K562 (cell line): ENCODE results near the gene XIRP1. TPM values are rescaled to one million over a fixed set of nuclear protein-coding genes. Genes with fewer than 3 reads are reported as not detected.

Source experiments
- ATF3 ChIP-seq, 2 experiments: fragments of 450-650 bp in 1 of 2; sonication (generic) in 1 of 2; formaldehyde crosslinking in 1 of 2; IDR thresholded peaks in 1 of 2; conservative IDR thresholded peaks in 1 of 2; 2 replicates each; pipeline versions ENCODE4 v1.6.1 to v1.8.1; 2016 to 2023; ENCODE audit warnings: mild to moderate bottlenecking in 2 of 2, moderate library complexity in 2 of 2, inconsistent platforms in 1 of 2, missing genetic modification reagents in 1 of 2
- BCOR ChIP-seq: fragments of 450-650 bp; IDR thresholded peaks from 2 replicates; pipeline ENCODE4 v1.6.1; 2016
- KDM1A ChIP-seq, 2 experiments: fragments of 450-650 bp; IDR thresholded peaks; 2 replicates each; pipeline ENCODE4 v1.6.1; 2016; ENCODE audit warnings: mild to moderate bottlenecking in 2 of 2
- MAZ ChIP-seq, 2 experiments: fragments of 450-650 bp in 1 of 2; sonication (generic) in 1 of 2; formaldehyde crosslinking; IDR thresholded peaks in 1 of 2; conservative IDR thresholded peaks in 1 of 2; 2 replicates each; pipeline versions ENCODE4 v1.4.0 to v1.5.0; 2020; ENCODE audit warnings: mild to moderate bottlenecking in 1 of 2, missing genetic modification reagents in 1 of 2
- MYC ChIP-seq, 2 experiments: fragments of 250-450 bp in 1 of 2; sonication (Bioruptor Pico) in 1 of 2; IDR thresholded peaks; 2 replicates each; pipeline versions ENCODE4 v1.5.1 to v1.6.1; 2012 to 2021; ENCODE audit warnings: low read depth in 2 of 2, borderline replicate concordance in 1 of 2, improper control_type of control experiment in 1 of 2, low read length in 1 of 2, mild to moderate bottlenecking in 1 of 2, moderate library complexity in 1 of 2
- RBM14 ChIP-seq: fragments of 200-400 bp; formaldehyde crosslinking; IDR thresholded peaks from 2 replicates; pipeline ENCODE4 v1.6.1; 2018; ENCODE audit warnings: low read depth, mild to moderate bottlenecking, low read length, moderate library complexity, borderline replicate concordance; ENCODE audit not compliant: insufficient read depth
- RFX5 ChIP-seq: IDR thresholded peaks from 2 replicates; pipeline ENCODE4 v1.6.1; 2011; ENCODE audit warnings: low read depth, mild to moderate bottlenecking, improper control_type of control experiment, low read length
- RHOXF2B ChIP-seq: fragments of 250-450 bp; sonication (Bioruptor Pico); conservative IDR thresholded peaks from 2 replicates; pipeline ENCODE4 v1.5.1; 2021
- USF1 ChIP-seq: sonication (generic); formaldehyde crosslinking; IDR thresholded peaks from 2 replicates; pipeline ENCODE4 v1.9.0; 2022; ENCODE audit warnings: mild to moderate bottlenecking, missing genetic modification reagents
- YY1 ChIP-seq, 3 experiments: IDR thresholded peaks; 2 replicates each; pipeline ENCODE4 v1.6.1; 2011; ENCODE audit warnings: low read length in 2 of 3, mild to moderate bottlenecking in 2 of 3, moderate library complexity in 2 of 3, borderline replicate concordance in 1 of 3, control low read depth in 1 of 3, low read depth in 1 of 3; ENCODE audit not compliant: insufficient read depth in 3 of 3, insufficient replicate concordance in 2 of 3, control insufficient read depth in 1 of 3, insufficient read length in 1 of 3; ENCODE audit errors: extremely low read depth in 1 of 3
- ZEB2 ChIP-seq: fragments of 450-650 bp; IDR thresholded peaks from 2 replicates; pipeline ENCODE4 v1.6.1; 2016
- ZFP36 ChIP-seq: fragments of 150-350 bp; IDR thresholded peaks from 2 replicates; pipeline ENCODE4 v1.6.1; 2018; ENCODE audit warnings: low read length, low read depth; ENCODE audit not compliant: partially characterized antibody
- ZHX1 ChIP-seq: fragments of 150-350 bp; conservative IDR thresholded peaks from 2 replicates; pipeline ENCODE4 v1.6.1; 2014; ENCODE audit warnings: low read length
- ZKSCAN3 ChIP-seq: fragments of 250-450 bp; sonication (Bioruptor Pico); IDR thresholded peaks from 2 replicates; pipeline ENCODE4 v1.4.0; 2020
- ZNF146 ChIP-seq: IDR thresholded peaks from one replicate; pipeline ENCODE4 v1.6.1; 2018; ENCODE audit warnings: missing compliant biosample characterization; ENCODE audit not compliant: unreplicated experiment
- ZNF316 ChIP-seq: fragments of 450-650 bp; IDR thresholded peaks from 2 replicates; pipeline ENCODE4 v1.6.1; 2016
- ZNF592 ChIP-seq: fragments of 450-650 bp; IDR thresholded peaks from 2 replicates; pipeline ENCODE4 v1.6.1; 2017; ENCODE audit warnings: antibody characterized with exemption, mild to moderate bottlenecking
- polyA plus RNA-seq, 8 experiments: library from polyadenylated mRNA; depleted of rRNA in 4 of 8; stranded (reverse) in 5 of 8; unstranded in 3 of 8; fragments of >200 nt; fragmentation: Nextera tagmentation in 2 of 8; fragmentation: Illumina TruSeq in 1 of 8; extraction: Ambion mirVana in 2 of 8; extraction: Trizol in 1 of 8; gene quantifications; 2 replicates each; pipeline versions ENCODE4 v1.2.1 to v1.2.3, GENCODE V29; 2011 to 2014; ENCODE audit warnings: inconsistent platforms in 1 of 8, missing spikeins in 1 of 8
- total RNA-seq, 7 experiments: library from RNA; depleted of rRNA in 6 of 7; stranded (reverse); fragments of >200 nt in 6 of 7; fragmentation: Illumina TruSeq in 2 of 7; extraction: Trizol in 2 of 7; gene quantifications; 2 replicates each; pipeline versions ENCODE4 v1.2.1 to v1.2.3, GENCODE V29; 2011 to 2021; ENCODE audit warnings: low replicate concordance in 1 of 7

The XIRP1 gene
- total and polyA plus RNA-seq, 9 of the 15 experiments (the other 6 are each of a cell fraction or from before 2014, with no cell fraction given): 0.03 to 0.27 (median 0.08) TPM; not detected in 3

GRCh38 chr3:39173318-39174125, 18.9 kb downstream of the XIRP1 start (continued):
- TF ChIP-seq BCOR: peak; percentile 48; the same call in 1 of the 2 replicates
- no peak for TF ChIP-seq MAZ (CRISPR knock-in tag; conservative IDR thresholded peaks at IDR 0.05 in 1 of 2, IDR thresholded peaks at IDR 0.05 in 1 of 2)
- no peak for TF ChIP-seq ZEB2
- TF ChIP-seq YY1 (IDR thresholded peaks at IDR 0.05; ENCODE audit: borderline replicate concordance in 1 of 3, control insufficient read depth in 1 of 3, extremely low read depth in 1 of 3, insufficient read depth in 3 of 3, insufficient read length in 1 of 3, insufficient replicate concordance in 2 of 3, low read depth in 1 of 3, low read length in 2 of 3): no peak
- peak in 1 of 2 experiments; percentile 37; a peak in 1 of 4 replicates for TF ChIP-seq KDM1A (IDR thresholded peaks at IDR 0.05)
- TF ChIP-seq MYC (IDR thresholded peaks at IDR 0.05; ENCODE audit: low read depth, low read length): no peak
- TF ChIP-seq MYC (CRISPR knock-in tag; IDR thresholded peaks at IDR 0.05; ENCODE audit: borderline replicate concordance, low read depth): no peak
- TF ChIP-seq ATF3 (IDR thresholded peaks at IDR 0.05): peak; percentile 40; the same call in 1 of the 2 replicates
- no peak for TF ChIP-seq ATF3 (CRISPR knock-in tag; conservative IDR thresholded peaks at IDR 0.05)
- TF ChIP-seq RFX5: no peak
- TF ChIP-seq ZHX1: no peak
- no peak; the same call in 1 of the 2 replicates for TF ChIP-seq RHOXF2B
- TF ChIP-seq ZNF146 (CRISPR knock-in tag): peak; percentile 93
- no peak for TF ChIP-seq ZNF316
- no peak for TF ChIP-seq RBM14
- no peak for TF ChIP-seq ZKSCAN3 (CRISPR knock-in tag)
- TF ChIP-seq USF1 (CRISPR knock-in tag): no peak
- no peak for TF ChIP-seq ZFP36
- TF ChIP-seq ZNF592: no peak
